PC-9 (cell line): ENCODE results near the gene CARD11.

Experiments used
- EZH2 ChIP-seq: fragments of 200-600 bp; sonication (generic); IDR thresholded peaks from 2 replicates; pipeline ENCODE4 v1.8.0; 2017; ENCODE audit warnings: antibody characterized with exemption, low read depth
- TF ChIP-seq, protein P1 (sequence below): fragments of 200-600 bp; sonication (generic); conservative IDR thresholded peaks from 2 replicates; pipeline ENCODE4 v1.6.1; 2017; ENCODE audit warnings: mixed run types, antibody characterized with exemption, mild to moderate bottlenecking, moderate library complexity

DNA sequence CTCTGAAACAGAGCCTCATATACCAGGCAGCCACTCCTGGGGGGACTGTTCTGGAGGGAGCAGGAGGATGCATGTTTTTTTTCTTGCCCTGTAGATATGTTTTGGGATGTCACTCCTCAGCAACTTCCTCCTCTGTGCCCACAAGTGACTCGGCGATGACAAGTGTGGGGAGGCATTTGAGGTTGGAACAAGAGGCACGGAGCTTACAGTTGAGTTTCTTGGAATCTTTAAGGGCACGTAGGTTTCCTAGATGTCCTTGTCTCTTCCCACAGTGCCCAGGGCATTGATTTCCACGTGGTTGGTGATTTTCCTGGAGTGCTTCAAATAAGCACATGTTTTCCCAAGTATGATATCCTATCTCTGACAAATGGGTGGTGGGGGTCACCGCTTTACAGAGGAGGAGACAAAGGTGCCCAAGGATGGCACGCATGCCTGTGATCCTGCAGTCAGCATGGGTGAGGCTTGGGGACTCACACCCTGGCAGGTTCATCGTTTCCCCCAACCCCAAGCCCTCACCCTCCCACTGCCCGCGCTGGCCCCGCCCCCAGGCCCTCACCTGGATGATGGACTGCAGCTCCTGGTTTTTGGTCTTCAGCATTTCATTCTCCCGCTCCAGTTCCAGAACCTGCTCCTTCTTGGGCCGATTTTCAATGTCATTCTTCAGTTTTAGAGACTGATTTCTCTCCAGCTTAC lies 104.3 kb downstream of the CARD11 start:
- TF ChIP-seq, protein P1, sequence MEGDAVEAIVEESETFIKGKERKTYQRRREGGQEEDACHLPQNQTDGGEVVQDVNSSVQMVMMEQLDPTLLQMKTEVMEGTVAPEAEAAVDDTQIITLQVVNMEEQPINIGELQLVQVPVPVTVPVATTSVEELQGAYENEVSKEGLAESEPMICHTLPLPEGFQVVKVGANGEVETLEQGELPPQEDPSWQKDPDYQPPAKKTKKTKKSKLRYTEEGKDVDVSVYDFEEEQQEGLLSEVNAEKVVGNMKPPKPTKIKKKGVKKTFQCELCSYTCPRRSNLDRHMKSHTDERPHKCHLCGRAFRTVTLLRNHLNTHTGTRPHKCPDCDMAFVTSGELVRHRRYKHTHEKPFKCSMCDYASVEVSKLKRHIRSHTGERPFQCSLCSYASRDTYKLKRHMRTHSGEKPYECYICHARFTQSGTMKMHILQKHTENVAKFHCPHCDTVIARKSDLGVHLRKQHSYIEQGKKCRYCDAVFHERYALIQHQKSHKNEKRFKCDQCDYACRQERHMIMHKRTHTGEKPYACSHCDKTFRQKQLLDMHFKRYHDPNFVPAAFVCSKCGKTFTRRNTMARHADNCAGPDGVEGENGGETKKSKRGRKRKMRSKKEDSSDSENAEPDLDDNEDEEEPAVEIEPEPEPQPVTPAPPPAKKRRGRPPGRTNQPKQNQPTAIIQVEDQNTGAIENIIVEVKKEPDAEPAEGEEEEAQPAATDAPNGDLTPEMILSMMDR, result no peak
- no peak for TF ChIP-seq EZH2
